ENCODE results near the gene CHPT1. TPM values are rescaled to one million over a fixed set of nuclear protein-coding genes. Genes with fewer than 3 reads are reported as not detected.
"Not testable (repeated sequence)": the region's sequence is repeated elsewhere in the genome, so short reads cannot be mapped to it uniquely, and the experiment has no call there.

CHPT1 gene
- total and polyA plus RNA-seq, 3 donors from 2014 or later, result 150 to 267 (median 154) TPM

GRCh38 chr12:101678081-101678480, 19.4 kb upstream of the CHPT1 start:
- no peaks in the 10 kb centered on the region for H3K4me1 ChIP-seq
- H3K27me3 ChIP-seq, result no peaks in the 10 kb centered on the region
- H3K27ac ChIP-seq, result no peak overlapping the region
- no peaks in the 10 kb centered on the region for H3K36me3 ChIP-seq (ENCODE audit: low read depth, missing control alignments)
- intact Hi-C loops (cut with DNase I; ENCODE audit: low total_unique reads), result no loop called here
- no peaks in the 10 kb centered on the region for H3K9me3 ChIP-seq
- TF ChIP-seq CTCF (IDR thresholded peaks at IDR 0.05), result no peak
- no peak for TF ChIP-seq POLR2A (IDR thresholded peaks at IDR 0.05)
- no peak overlapping the region for H3K4me3 ChIP-seq
- no peak for DNase-seq

DNA sequence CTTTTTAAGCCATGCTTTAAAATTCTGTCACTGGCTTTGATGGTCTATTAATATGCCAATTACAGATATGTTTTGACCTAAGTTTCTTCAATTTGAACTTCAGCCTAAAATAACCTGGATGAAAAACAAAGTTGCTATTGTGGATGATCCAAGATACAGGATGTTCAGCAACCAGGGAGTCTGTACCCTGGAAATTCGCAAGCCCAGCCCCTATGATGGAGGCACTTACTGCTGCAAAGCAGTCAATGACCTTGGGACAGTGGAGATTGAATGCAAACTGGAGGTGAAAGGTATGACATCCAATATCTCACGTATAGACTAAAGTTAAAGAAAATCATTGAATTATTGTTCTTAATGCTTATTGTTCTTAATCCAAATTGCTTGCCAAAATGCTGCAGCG, 17.2 kb upstream of the CHPT1 start:
- no peak overlapping the region for H3K27ac ChIP-seq
- TF ChIP-seq CTCF (IDR thresholded peaks at IDR 0.05) (no peak), POLR2A (IDR thresholded peaks at IDR 0.05) (no peak)

DNA sequence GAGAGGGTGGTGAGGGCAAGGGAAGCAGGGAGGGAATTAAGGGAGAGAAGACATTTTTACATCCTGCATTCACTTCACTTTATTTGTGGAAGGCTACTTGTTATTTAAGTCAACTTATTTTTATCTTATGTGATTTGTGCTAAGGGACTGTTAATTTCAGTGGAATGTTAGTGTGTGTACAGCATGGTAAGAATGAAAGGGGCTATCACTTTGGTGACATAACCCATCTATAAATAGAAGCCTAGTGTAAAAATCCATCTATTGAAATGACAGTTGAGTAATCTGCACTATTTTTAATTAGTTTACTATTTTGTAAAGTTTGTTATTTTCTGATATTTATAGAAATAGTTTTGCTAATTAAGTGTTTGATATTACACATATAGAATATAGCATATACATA, 16.8 kb upstream of the CHPT1 start:
- H3K9me3 ChIP-seq, result no peaks in the 10 kb centered on the region
- H3K27ac ChIP-seq, result no peak overlapping the region
- no peak overlapping the region for H3K4me3 ChIP-seq
- no peaks in the 10 kb centered on the region for H3K27me3 ChIP-seq
- no peaks in the 10 kb centered on the region for H3K36me3 ChIP-seq (ENCODE audit: low read depth, missing control alignments)
- peaks cover 3% of the 10 kb centered on the region for H3K4me1 ChIP-seq
- TF ChIP-seq POLR2A (IDR thresholded peaks at IDR 0.05), result no peak
- no peak for TF ChIP-seq CTCF (IDR thresholded peaks at IDR 0.05)
- DNase-seq, result no peak
- intact Hi-C loops (cut with DNase I; ENCODE audit: low total_unique reads), result no loop called here

More for the DNA sequence above, 17.2 kb upstream of the CHPT1 start:
- H3K9me3 ChIP-seq, result no peaks in the 10 kb centered on the region
- H3K36me3 ChIP-seq (ENCODE audit: low read depth, missing control alignments), result no peaks in the 10 kb centered on the region
- WGBS, 2 donors, result 42 to 44% methylated on average over 3 of the region's 3 CpGs
- DNase-seq, result no peak
- no peaks in the 10 kb centered on the region for H3K27me3 ChIP-seq
- H3K4me1 ChIP-seq, result peaks cover 2% of the 10 kb centered on the region
- no peak overlapping the region for H3K4me3 ChIP-seq
- intact Hi-C loops (cut with DNase I; ENCODE audit: low total_unique reads), result no loop called here

GRCh38 chr12:101681627-101682026, 15.8 kb upstream of the CHPT1 start:
- H3K4me3 ChIP-seq; H3K9me3 ChIP-seq; H3K27me3 ChIP-seq; H3K4me1 ChIP-seq; H3K27ac ChIP-seq; intact Hi-C loops (cut with DNase I; ENCODE audit: low total_unique reads); DNase-seq; H3K36me3 ChIP-seq (ENCODE audit: low read depth, missing control alignments): not testable (repeated sequence)
- WGBS, 2 donors, result 70 to 73% methylated on average over 6 of the region's 6 CpGs

DNA sequence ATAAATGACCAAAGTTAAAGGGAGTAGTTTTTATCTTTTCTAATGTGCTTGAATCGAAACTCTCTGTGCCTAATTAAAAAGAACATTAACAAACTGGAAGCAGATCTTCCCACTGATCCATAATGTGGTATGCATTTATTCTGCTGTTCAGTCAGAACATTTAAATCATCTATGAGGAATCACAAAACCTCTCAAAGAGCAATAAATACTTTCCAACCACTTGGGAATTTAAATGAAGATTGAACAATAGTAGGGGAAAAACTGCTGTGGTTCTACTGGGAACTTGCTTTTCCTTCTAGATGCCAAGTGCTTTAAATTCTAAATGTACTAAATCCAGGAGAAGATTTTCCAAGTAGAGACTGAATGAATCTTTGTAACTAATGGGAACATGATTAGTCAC, 12.3 kb upstream of the CHPT1 start:
- Histone ChIP-seq H3K4me1 (peaks cover 3% of the 10 kb centered on the region), H3K36me3 (ENCODE audit: low read depth, missing control alignments) (no peaks in the 10 kb centered on the region), H3K27me3 (no peaks in the 10 kb centered on the region), H3K9me3 (no peaks in the 10 kb centered on the region), H3K4me3 (no peak overlapping the region), H3K27ac (no peak overlapping the region)
- TF ChIP-seq CTCF (IDR thresholded peaks at IDR 0.05), result no peak
- TF ChIP-seq POLR2A (IDR thresholded peaks at IDR 0.05), result no peak
- intact Hi-C loops (cut with DNase I; ENCODE audit: low total_unique reads), result no loop called here
- 32 to 43% methylated on average over 1 of the region's 1 CpG for WGBS, 2 donors
- DNase-seq, result no peak
